ENCODE results near the gene RPUSD1.
A peak's percentile ranks its signal among the peaks of the same experiment; 100 is the strongest.

RPUSD1 gene

DNA sequence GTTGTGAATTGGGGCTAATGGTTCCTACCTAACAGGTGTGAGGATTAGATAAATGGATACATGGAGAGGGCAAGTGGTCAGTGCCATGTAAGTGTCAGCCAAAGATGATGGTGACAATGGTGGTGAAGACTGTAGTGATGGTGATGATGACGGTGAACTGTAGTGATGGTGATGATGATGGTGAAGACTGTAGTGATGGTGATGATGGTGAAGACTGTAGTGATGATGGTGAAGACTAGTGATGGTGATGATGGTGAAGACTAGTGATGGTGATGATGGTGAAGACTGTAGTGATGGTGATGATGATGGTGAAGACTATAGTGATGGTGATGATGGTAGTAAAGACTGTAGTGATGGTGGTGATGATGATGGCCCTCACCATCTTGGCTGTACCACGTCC is 30.4 kb upstream of the RPUSD1 start:
- DNase-seq, result no peak

DNA sequence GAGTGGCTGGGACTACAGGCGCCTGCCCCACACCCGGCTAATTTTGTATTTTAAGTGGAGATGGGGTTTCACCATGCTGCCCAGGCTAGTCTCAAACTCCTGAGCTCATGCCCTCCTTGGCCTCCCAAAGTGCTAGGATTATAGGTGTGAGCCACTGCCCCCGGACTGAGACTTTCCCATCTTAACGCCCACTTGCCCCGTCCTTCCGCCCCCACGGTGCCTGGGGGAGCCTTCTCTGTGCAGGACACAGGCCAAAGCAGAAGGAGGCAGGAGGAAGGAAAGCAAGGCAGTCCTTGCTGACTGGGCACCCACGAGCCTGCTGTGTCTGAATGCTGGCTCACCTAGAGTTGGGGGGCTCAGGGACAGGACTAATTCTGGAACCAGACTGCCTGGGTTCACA is 30.0 kb upstream of the RPUSD1 start:
- DNase-seq, result no peak

GRCh38 chr16:817001-817906 is 29.1 kb upstream of the RPUSD1 start:
- DNase-seq, result no peak

GRCh38 chr16:815861-816260 is 27.7 kb upstream of the RPUSD1 start:
- no peak for DNase-seq

- no peak for DNase-seq
Measured at GRCh38 chr16:814974-815373, 26.8 kb upstream of the RPUSD1 start.

- DNase-seq, result no peak
Measured at GRCh38 chr16:813916-814412, 25.8 kb upstream of the RPUSD1 start.

DNA sequence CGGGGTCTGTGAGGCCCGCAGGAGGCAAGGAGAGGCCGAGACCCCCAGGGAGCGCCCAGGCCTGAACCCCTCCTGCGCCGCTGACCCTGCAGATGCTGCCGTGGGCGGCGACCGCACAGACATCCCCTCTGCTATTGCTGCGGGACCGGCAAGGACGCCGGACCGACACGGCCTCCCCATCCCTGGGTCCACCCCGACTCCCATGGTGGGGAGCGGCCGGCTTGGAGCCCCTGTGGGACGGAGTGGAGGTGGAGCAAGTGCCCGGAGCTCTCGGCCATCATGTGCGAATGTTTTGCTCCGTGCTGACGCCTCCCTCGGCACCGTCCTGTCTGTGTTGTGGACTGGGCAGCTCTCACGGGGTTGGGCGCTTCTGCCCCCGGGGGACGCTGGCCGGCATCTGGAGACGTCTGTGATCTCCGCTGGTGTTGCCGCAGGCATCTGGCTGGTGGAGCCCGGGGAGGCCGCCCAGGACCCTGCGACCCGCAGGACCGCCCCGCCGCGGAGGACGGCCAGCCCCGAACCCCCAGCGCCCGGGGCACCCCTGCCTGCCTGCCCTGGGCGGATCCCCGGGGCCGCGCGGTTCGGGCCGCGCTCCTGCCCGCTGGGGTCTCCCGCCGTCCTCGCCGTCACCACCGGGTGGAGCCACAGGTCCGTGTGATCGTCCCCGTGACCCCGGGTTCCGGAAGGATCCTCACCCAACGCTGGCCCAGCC is 25.2 kb upstream of the RPUSD1 start:
- no peak for DNase-seq

GRCh38 chr16:808085-808386 is 19.9 kb upstream of the RPUSD1 start:
- DNase-seq, result no peak

DNA sequence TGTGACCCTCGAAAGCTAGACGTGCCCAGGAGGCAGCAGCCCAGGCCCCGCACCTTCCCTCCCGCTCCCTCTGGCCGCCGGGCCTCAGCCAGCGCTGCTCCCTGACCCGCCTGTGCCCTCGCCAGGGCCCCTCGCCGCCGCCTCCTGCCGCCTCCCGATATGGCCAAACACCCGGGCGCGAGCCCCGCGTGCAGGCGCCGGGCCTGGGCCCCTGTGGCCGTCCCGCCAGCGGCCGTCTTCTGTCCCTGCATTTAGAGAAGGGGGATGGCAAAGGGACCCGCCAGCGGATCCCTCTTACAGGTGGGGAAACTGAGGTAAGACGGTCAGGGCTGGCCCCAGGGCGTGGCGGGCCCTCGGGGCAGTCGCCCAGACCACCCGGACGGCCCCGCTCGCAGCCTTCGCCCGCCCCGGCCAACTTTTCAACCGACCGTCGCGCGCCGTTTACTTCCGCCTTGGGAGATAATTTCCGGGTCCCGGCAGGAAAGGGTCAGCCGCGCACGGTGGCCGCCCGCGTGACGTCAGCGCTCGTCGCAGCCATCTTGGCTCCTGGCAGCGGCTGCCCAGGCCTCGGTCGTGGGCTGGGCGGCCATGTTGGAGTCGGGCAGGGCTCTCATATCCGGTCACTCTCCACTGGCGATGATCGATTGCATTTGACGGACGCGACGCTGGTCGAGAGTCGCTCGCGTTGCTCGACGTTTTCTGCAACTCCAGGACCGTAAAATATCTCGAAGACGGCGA is 19.3 kb upstream of the RPUSD1 start:
- peak; percentile 88 to 91 for DNase-seq

- DNase-seq, result no peak
Measured at GRCh38 chr16:805474-805873, 17.3 kb upstream of the RPUSD1 start.

DNA sequence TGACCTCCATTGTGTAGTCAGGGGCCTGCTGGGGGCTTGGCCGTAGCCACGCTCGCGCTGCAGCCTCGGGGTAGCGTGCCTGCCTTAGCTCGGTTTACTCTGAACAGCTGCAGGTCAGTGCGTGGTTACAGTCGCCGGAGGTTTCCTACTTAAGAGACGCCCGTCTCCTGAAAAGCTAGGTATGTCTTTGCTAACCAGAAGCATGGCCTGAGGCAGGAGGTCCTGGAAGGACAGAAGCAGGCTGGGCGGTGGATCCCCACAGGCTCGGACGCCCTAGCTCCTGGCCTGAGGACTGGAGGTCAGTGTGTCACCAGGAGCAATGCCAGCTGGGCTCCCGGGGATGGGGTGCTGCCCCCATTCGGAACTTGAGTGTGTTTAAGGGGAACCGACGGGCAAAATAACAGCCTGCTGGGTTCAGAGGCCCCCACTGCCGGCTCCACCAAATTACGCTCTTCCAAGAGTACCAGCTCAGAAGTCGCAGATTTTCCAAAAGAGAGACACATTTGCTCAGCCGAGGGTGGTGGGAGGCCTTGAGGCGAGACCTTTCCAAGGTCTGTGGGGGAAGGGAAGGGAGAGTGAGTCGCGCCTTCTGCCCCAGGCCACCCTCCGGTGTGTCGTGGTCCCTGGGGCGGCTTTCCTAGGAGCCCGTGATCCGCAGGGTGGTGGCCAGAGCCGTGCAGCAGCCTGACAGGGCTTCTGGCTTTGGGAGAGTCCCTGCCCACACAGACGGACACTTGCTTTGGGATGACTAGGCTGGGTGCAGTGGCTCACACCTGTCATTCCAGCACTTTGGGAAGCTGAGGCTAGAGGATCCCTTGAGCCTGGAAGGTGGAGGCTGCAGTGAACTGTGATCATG is 16.2 kb upstream of the RPUSD1 start:
- no peak for DNase-seq

- DNase-seq, result no peak
Measured at GRCh38 chr16:803754-804080, 15.5 kb upstream of the RPUSD1 start.

- no peak for DNase-seq
Measured at GRCh38 chr16:802914-803753, 15.0 kb upstream of the RPUSD1 start.

GRCh38 chr16:802461-802860 is 14.3 kb upstream of the RPUSD1 start:
- no peak for DNase-seq

DNA sequence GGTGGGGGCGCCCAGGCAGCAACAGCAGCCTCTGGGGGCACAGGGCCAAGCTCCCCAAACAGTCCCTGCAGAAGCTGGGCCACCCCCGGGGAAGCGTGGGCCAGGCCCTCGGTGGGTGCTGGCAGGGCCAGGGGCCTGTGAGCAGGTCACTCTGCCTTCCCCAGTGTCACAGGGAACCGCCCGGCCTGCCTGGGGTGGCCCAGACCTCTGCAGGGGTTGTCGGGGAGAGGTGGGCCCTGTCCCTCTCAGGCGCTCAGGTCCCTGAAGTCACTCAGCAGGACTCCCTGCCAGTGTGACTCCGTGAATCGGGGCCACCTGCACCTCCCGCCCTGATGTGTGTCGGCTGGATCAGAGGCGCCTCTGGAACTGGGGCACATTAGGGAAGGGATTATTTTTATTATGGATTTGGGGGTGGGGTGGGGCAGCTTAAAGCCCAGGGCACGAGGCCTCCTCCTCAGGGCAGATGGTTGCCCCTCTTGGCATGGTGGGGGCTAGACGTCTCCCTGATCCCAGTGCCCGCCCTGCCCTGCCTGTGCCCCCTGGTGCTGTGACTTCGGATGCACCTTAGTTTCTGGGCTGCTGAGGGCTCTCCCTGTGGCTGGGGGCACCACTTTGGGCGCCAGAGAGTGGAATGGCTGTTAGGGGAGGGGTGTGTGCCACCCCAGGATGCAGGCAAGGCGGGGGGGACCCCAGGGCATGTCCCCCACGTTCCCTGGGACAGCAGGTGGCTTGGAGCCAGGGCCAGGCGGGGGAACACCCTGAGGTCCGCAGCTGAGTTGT is 13.6 kb upstream of the RPUSD1 start:
- no peak for DNase-seq

DNA sequence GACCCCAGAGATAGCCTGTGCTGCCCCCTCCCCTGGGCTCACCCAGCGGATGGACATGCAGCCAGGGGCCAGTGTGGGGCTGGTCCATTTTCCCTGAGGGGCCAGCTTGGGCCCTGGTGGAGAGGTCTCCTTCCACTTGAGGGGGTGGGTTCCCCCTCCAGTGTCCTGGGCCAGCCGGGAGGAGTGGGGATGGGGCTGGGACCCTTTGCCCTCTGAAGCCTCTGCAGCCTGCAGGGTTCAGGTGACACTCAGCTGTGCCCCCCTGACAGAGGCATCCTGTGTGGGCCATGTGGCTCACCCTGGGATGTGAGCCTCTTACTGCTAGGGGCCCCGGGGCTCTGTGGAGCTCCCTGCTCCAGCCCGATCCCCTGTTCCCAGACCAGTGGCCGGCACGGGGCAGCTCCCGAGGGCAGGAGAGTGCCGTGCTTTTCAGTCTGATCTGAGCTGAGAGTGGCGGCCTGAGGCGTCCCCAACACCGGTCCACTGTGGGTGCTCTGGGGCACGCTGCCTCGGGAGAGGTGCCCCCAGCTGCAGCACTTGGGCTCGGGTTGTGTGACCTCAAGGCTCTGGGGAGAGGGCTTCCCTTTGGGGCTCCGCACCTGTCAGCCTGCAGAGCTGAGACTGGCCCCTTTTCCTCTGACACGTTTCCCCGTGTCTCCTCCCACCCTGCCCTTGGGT is 12.8 kb upstream of the RPUSD1 start:
- DNase-seq, result no peak

- DNase-seq, result no peak
Measured at GRCh38 chr16:799948-800833, 12.0 kb upstream of the RPUSD1 start, which contains the start of gene GNG13. Gene GNG13, minus strand, starts transcription at chr16:800734. Its CDS starts 1,657 bp downstream, at chr16:799077.

DNA sequence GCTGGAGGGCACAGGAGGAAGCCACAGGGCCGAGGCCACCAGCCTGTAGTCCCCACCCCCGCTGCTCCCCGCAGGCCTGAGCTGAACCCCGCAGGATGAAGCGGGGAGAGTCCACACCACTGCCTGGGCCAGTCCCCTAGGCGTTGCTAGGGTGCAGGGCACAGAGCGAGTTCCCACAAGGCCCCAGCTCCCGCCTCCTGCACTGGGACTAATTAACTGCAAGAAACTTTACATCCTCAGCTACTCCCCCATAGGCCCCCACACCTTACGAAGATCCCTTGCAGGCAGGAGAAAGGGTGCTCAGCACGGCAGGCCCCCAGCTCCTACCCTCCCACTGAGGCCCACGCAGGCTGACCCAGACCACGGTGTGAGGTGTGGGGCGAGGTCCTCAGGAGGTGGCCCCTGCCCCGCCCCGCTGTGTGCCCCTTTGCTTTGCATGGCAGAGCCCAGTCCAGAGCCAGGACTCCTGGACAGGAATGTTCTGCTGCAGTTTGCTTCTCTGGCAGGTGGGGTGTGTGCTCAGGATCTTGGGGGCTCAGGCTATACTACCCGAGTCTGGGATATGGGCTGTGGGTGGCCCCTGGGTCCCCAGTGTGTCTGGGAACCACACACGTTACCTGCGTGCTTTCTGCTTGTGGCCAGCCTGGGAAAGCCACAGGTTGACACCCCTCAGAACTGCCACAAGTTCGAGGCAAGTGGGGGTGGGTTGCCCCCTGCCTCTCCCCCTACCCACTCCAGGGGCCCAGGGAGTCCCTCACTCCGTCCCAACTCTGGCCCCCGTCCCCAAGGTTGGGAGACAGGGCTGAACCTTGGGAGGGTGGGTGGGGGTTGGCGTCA is 11.1 kb upstream of the RPUSD1 start:
- no peak for DNase-seq

All from NCI-H2081 (cell line).